Right lobe of liver (tissue), 6 donors: ENCODE data around the gene LRRC56. TPM values are rescaled to one million over a fixed set of nuclear protein-coding genes. Genes with fewer than 3 reads are reported as not detected.

Source experiments
- ATAC-seq, 4 donors: fragments of 200-7000 bp; cut with Tn5 transposase; one replicate each; pipeline ENCODE4 v1.9.1; 2020; ENCODE audit warnings: mild to moderate bottlenecking in 4 of 4, moderate library complexity in 4 of 4
- DNase-seq, 3 donors: peaks; one replicate each; pipeline ENCODE4 v3.0.0-alpha.2; 2020
- H3K27ac ChIP-seq, 3 donors: fragments of 200-600 bp; one replicate each; pipeline ENCODE4 v1.8.0; 2022
- H3K27me3 ChIP-seq, 2 donors: fragments of 200-600 bp; one replicate each; pipeline ENCODE4 v1.8.0; 2022
- H3K36me3 ChIP-seq, 4 donors: fragments of 200-600 bp; sonication (generic) in 1 of 4; one replicate each; pipeline versions ENCODE4 v1.5.1 to v1.8.0; 2017 to 2022; ENCODE audit warnings: control low read depth in 1 of 4
- H3K4me1 ChIP-seq, 4 donors: fragments of 200-600 bp; sonication (generic) in 1 of 4; one replicate each; pipeline versions ENCODE4 v1.5.1 to v1.8.0; 2017 to 2022; ENCODE audit warnings: control low read depth in 1 of 4
- H3K4me3 ChIP-seq, 3 donors: fragments of 200-600 bp; one replicate each; pipeline ENCODE4 v1.8.0; 2022
- H3K9me3 ChIP-seq, 4 donors: fragments of 200-600 bp; sonication (generic) in 1 of 4; one replicate each; pipeline versions ENCODE4 v1.5.1 to v1.8.0; 2017 to 2022; ENCODE audit warnings: control low read depth in 1 of 4
- CTCF ChIP-seq, 4 donors: fragments of 200-600 bp in 3 of 4; fragments of 450-650 bp in 1 of 4; IDR thresholded peaks; one replicate each; pipeline versions ENCODE4 v1.5.1 to v1.8.0; 2016 to 2022; ENCODE audit warnings: antibody characterized with exemption in 4 of 4, mild to moderate bottlenecking in 2 of 4
- POLR2A ChIP-seq: fragments of 450-650 bp; IDR thresholded peaks from one replicate; pipeline ENCODE4 v1.6.1; 2017; ENCODE audit warnings: antibody characterized with exemption, mild to moderate bottlenecking
- WGBS: methylation state at CpG from one replicate; pipeline ENCODE4 v1.1.6; 2018; ENCODE audit warnings: low coverage, low lambda C conversion rate; ENCODE audit not compliant: insufficient coverage; ENCODE audit errors: missing lambda C conversion rate; 5-methylcytosine and 5-hydroxymethylcytosine counted together
- intact Hi-C, 2 donors: fragments of 100-400 bp; cut with DNase I; formaldehyde crosslinking; loops; one replicate each; pipeline versions ENCODE4 v1.11.2 to v1.14.1; 2022
- total RNA-seq, 6 experiments: library from RNA; depleted of rRNA in 2 of 6; stranded (reverse); fragments of >200 nt in 2 of 6; fragmentation: NEBNext Ultra II Directional in 3 of 6; extraction: Animal tissue kit (Norgen Biotek cat#: 25700) in 3 of 6; gene quantifications; one replicate each; pipeline versions ENCODE4 v1.1.0 to v1.2.4, GENCODE V29; 2016 to 2023
- donor health status: DM: no; HTN: yes; CAD: no.
- donor health status: DM: no; HTN: no; CAD: no.
- donor health status: DM: no; HTN: no; CAD: no.
- donor health status: DM: no; HTN: yes; CAD: no.
- donor health status: DM: no; HTN: yes; CAD: no.

Gene LRRC56
- total RNA-seq, 6 experiments from 2014 or later, result 0.12 to 1.1 (median 0.71) TPM; not detected in 1

GRCh38 chr11:507727-508515 lies 29.4 kb upstream of the LRRC56 start:
- Histone ChIP-seq H3K36me3 (no peaks in the 10 kb centered on the region), H3K4me3 (peak overlapping the region; percentile 85 to 100 (median 88)), H3K4me1 (peaks cover 0 to 21% (median 8%) of the 10 kb centered on the region in 4 donors), H3K27me3 (no peaks in the 10 kb centered on the region), H3K9me3 (no peaks in the 10 kb centered on the region), H3K27ac (no peak overlapping the region)
- intact Hi-C loops, result no loop called here
- DNase-seq, result peak in 1 of 3 donors; percentile 21
- WGBS, result 98% methylated on average over 16 of the region's 45 CpGs
- no peak for ATAC-seq
- TF ChIP-seq CTCF (IDR thresholded peaks at IDR 0.05) (no peak), POLR2A (no peak)

- no peaks in the 10 kb centered on the region for H3K36me3 ChIP-seq
- WGBS, result 78% methylated on average over 5 of the region's 5 CpGs
- peaks cover 0 to 16% (median 6%) of the 10 kb centered on the region in 4 donors for H3K4me1 ChIP-seq
- intact Hi-C loops, result no loop called here
- H3K4me3 ChIP-seq, result no peak overlapping the region
- H3K27me3 ChIP-seq, result no peaks in the 10 kb centered on the region
- DNase-seq, result peak in 1 of 3 donors; percentile 25
- no peak for ATAC-seq
- TF ChIP-seq CTCF (IDR thresholded peaks at IDR 0.05) (no peak), POLR2A (no peak)
- no peaks in the 10 kb centered on the region for H3K9me3 ChIP-seq
- no peak overlapping the region for H3K27ac ChIP-seq
Observed at GRCh38 chr11:508956-509355, 28.4 kb upstream of the LRRC56 start.

- intact Hi-C loops, result no loop called here
- DNase-seq, result peak in 1 of 3 donors; percentile 21
- Histone ChIP-seq H3K27me3 (no peaks in the 10 kb centered on the region), H3K4me3 (no peak overlapping the region), H3K4me1 (peaks cover 0 to 2% (median under 1%) of the 10 kb centered on the region in 4 donors), H3K27ac (no peak overlapping the region), H3K36me3 (no peaks in the 10 kb centered on the region), H3K9me3 (no peaks in the 10 kb centered on the region)
- 90% methylated on average over 28 of the region's 29 CpGs for WGBS
- no peak for TF ChIP-seq POLR2A
- no peak for TF ChIP-seq CTCF (IDR thresholded peaks at IDR 0.05)
- peak in 3 of 4 donors; percentile 29 to 62 (median 42) for ATAC-seq
Observed at GRCh38 chr11:512761-513595, 24.3 kb upstream of the LRRC56 start.

- no peaks in the 10 kb centered on the region for H3K27me3 ChIP-seq
- intact Hi-C loops, result no loop called here
- 80% methylated on average over 6 of the region's 10 CpGs for WGBS
- peak in 1 of 3 donors; percentile 18 for DNase-seq
- H3K36me3 ChIP-seq, result no peaks in the 10 kb centered on the region
- TF ChIP-seq CTCF (IDR thresholded peaks at IDR 0.05), result no peak
- no peaks in the 10 kb centered on the region for H3K9me3 ChIP-seq
- H3K4me1 ChIP-seq, result peaks cover 0 to 5% (median 0%) of the 10 kb centered on the region in 4 donors
- no peak overlapping the region for H3K27ac ChIP-seq
- ATAC-seq, result no peak
- H3K4me3 ChIP-seq, result no peak overlapping the region
Observed at GRCh38 chr11:514606-515005, 22.7 kb upstream of the LRRC56 start.
